Measurements from ENCODE around the gene NXN. TPM values are rescaled to one million over a fixed set of nuclear protein-coding genes. Genes with fewer than 3 reads are reported as not detected.
A peak's percentile ranks its signal among the peaks of the same experiment; 100 is the strongest.
"Not testable (repeated sequence)": the region's sequence is repeated elsewhere in the genome, so short reads cannot be mapped to it uniquely, and the experiment has no call there.

NXN gene
- total RNA-seq, 4 donors from 2014 or later = 18.9 to 47.2 (median 33.4) TPM

- DNase-seq (ENCODE audit: low spot score in 2 of 2) = no peak
- peaks cover 64% of the 10 kb centered on the region for H3K4me1 ChIP-seq
- no peaks in the 10 kb centered on the region for H3K27me3 ChIP-seq
- no peak overlapping the region for H3K4me3 ChIP-seq
- H3K9me3 ChIP-seq = no peaks in the 10 kb centered on the region
- WGBS = 91% methylated on average over 6 of the region's 6 CpGs
- TF ChIP-seq CTCF (IDR thresholded peaks at IDR 0.05) (no peak), POLR2AphosphoS5 (IDR thresholded peaks at IDR 0.05) (no peak), EP300 (IDR thresholded peaks at IDR 0.05) (no peak), POLR2A (IDR thresholded peaks at IDR 0.05) (no peak)
- H3K36me3 ChIP-seq = no peaks in the 10 kb centered on the region
- H3K27ac ChIP-seq = peak overlapping the region; percentile 14
Measured at GRCh38 chr17:881778-882177, 97.8 kb downstream of the NXN start.

GRCh38 chr17:880443-881269, 98.9 kb downstream of the NXN start:
- Histone ChIP-seq H3K27me3 (no peaks in the 10 kb centered on the region), H3K36me3 (no peaks in the 10 kb centered on the region), H3K27ac (peak overlapping the region; percentile 68), H3K4me1 (peaks cover 59% of the 10 kb centered on the region), H3K4me3 (no peak overlapping the region), H3K9me3 (no peaks in the 10 kb centered on the region)
- WGBS = 43% methylated on average over 15 of the region's 15 CpGs
- TF ChIP-seq CTCF (IDR thresholded peaks at IDR 0.05) = no peak
- no peak for TF ChIP-seq POLR2AphosphoS5 (IDR thresholded peaks at IDR 0.05)
- TF ChIP-seq POLR2A (IDR thresholded peaks at IDR 0.05) = no peak
- no peak for TF ChIP-seq EP300 (IDR thresholded peaks at IDR 0.05)
- no peak for DNase-seq (ENCODE audit: low spot score in 2 of 2)

GRCh38 chr17:879546-880442, 99.8 kb downstream of the NXN start:
- WGBS = 28% methylated on average over 26 of the region's 26 CpGs
- Histone ChIP-seq H3K9me3 (no peaks in the 10 kb centered on the region), H3K36me3 (no peaks in the 10 kb centered on the region), H3K27me3 (no peaks in the 10 kb centered on the region), H3K4me1 (peaks cover 59% of the 10 kb centered on the region), H3K4me3 (no peak overlapping the region), H3K27ac (peak overlapping the region; percentile 68)
- TF ChIP-seq POLR2AphosphoS5 (IDR thresholded peaks at IDR 0.05) (no peak), CTCF (IDR thresholded peaks at IDR 0.05) (peak; percentile 20 to 45)
- peak; percentile 79 to 89 for DNase-seq (ENCODE audit: low spot score in 2 of 2)

GRCh38 chr17:877630-878029, 101.9 kb downstream of the NXN start:
- no peaks in the 10 kb centered on the region for H3K36me3 ChIP-seq
- peak overlapping the region; percentile 68 for H3K27ac ChIP-seq
- no peaks in the 10 kb centered on the region for H3K27me3 ChIP-seq
- H3K9me3 ChIP-seq = no peaks in the 10 kb centered on the region
- 81% methylated on average over 14 of the region's 14 CpGs for WGBS
- peaks cover 39% of the 10 kb centered on the region for H3K4me1 ChIP-seq
- H3K4me3 ChIP-seq = no peak overlapping the region
- no peak for DNase-seq (ENCODE audit: low spot score in 2 of 2)
- TF ChIP-seq EP300 (IDR thresholded peaks at IDR 0.05) (no peak), POLR2A (IDR thresholded peaks at IDR 0.05) (no peak), POLR2AphosphoS5 (IDR thresholded peaks at IDR 0.05) (no peak), CTCF (IDR thresholded peaks at IDR 0.05) (no peak)

- Histone ChIP-seq H3K9me3 (no peaks in the 10 kb centered on the region), H3K4me1 (peaks cover 26% of the 10 kb centered on the region), H3K36me3 (no peaks in the 10 kb centered on the region), H3K27me3 (no peaks in the 10 kb centered on the region), H3K4me3 (no peak overlapping the region), H3K27ac (no peak overlapping the region)
- WGBS = 82% methylated on average over 12 of the region's 12 CpGs
- DNase-seq (ENCODE audit: low spot score in 2 of 2) = no peak
- TF ChIP-seq POLR2A (IDR thresholded peaks at IDR 0.05) (no peak), CTCF (IDR thresholded peaks at IDR 0.05) (no peak), EP300 (IDR thresholded peaks at IDR 0.05) (no peak), POLR2AphosphoS5 (IDR thresholded peaks at IDR 0.05) (no peak)
Measured at GRCh38 chr17:876272-876671, 103.3 kb downstream of the NXN start.

- not testable (repeated sequence) for H3K4me3 ChIP-seq; H3K27me3 ChIP-seq; H3K27ac ChIP-seq; H3K9me3 ChIP-seq; DNase-seq (ENCODE audit: low spot score in 2 of 2); H3K36me3 ChIP-seq
- peaks cover 21% of the 10 kb centered on the region for H3K4me1 ChIP-seq
- WGBS = 93% methylated on average over 2 of the region's 2 CpGs
Measured at GRCh38 chr17:874590-874989, 105.0 kb downstream of the NXN start.
